SU-DHL-6 (cell line): ENCODE measurements around the gene NRP2.

ENCODE experiments used
- H2AFZ ChIP-seq: fragments of 200-600 bp; sonication (generic); 2 replicates; pipeline ENCODE4 v1.6.1; 2014; ENCODE audit warnings: low read depth, mild to moderate bottlenecking, moderate library complexity, mixed read lengths, antibody characterized with exemption, low read length; ENCODE audit not compliant: severe bottlenecking
- H3F3A ChIP-seq: fragments of 200-600 bp; shearing (Covaris generic); 2 replicates; pipeline ENCODE4 v1.6.0; 2016; ENCODE audit warnings: antibody characterized with exemption, mild to moderate bottlenecking; ENCODE audit not compliant: insufficient read depth
- H3K27ac ChIP-seq: fragments of 200-600 bp; sonication (generic); 2 replicates; pipeline ENCODE4 v1.5.1; 2016; ENCODE audit warnings: low read depth, mild to moderate bottlenecking, low read length, moderate library complexity, mixed read lengths
- H3K27me3 ChIP-seq: fragments of 200-600 bp; sonication (generic), shearing (Covaris generic); 2 replicates; pipeline ENCODE4 v1.6.0; 2014; ENCODE audit warnings: mild to moderate bottlenecking, low read length
- H3K36me3 ChIP-seq: fragments of 200-600 bp; sonication (generic); 2 replicates; pipeline ENCODE4 v1.6.1; 2014; ENCODE audit warnings: mild to moderate bottlenecking, low read length, mixed read lengths
- H3K4me2 ChIP-seq: fragments of 300-600, 200-600 bp; shearing (Covaris generic), sonication (generic); 2 replicates; pipeline ENCODE4 v1.6.0; 2014; ENCODE audit warnings: low read length, low read depth, mild to moderate bottlenecking; ENCODE audit not compliant: poor library complexity, severe bottlenecking
- H3K4me3 ChIP-seq: fragments of 200-600 bp; sonication (generic); 2 replicates; pipeline ENCODE4 v1.5.1; 2014; ENCODE audit warnings: antibody characterized with exemption, low read length, mild to moderate bottlenecking, mixed read lengths; ENCODE audit not compliant: insufficient read depth, poor library complexity, severe bottlenecking
- H3K79me2 ChIP-seq: fragments of 200-600 bp; sonication (generic); 2 replicates; pipeline ENCODE4 v1.6.1; 2014; ENCODE audit warnings: mild to moderate bottlenecking, low read length, moderate library complexity; ENCODE audit not compliant: insufficient read depth
- H3K9ac ChIP-seq: fragments of 200-600 bp; sonication (generic); 2 replicates; pipeline ENCODE4 v1.7.0; 2014; ENCODE audit warnings: mild to moderate bottlenecking, low read length
- H3K9me2 ChIP-seq: fragments of 200-600 bp; sonication (generic); replicated peaks from 2 replicates; pipeline ENCODE4 v1.6.1; 2014; ENCODE audit warnings: low read length; ENCODE audit not compliant: insufficient read depth
- H3K9me3 ChIP-seq: fragments of 200-600 bp; sonication (generic); 2 replicates; pipeline ENCODE4 v1.6.1; 2014; ENCODE audit warnings: low read length, mixed read lengths; ENCODE audit not compliant: insufficient read depth
- H4K20me1 ChIP-seq: fragments of 200-600 bp; sonication (generic); 2 replicates; pipeline ENCODE4 v1.6.1; 2014; ENCODE audit warnings: low read depth, mild to moderate bottlenecking, antibody characterized with exemption, low read length, moderate library complexity, mixed read lengths
- EZH2phosphoT487 ChIP-seq: fragments of 200-600 bp; sonication (generic), shearing (Covaris generic); conservative IDR thresholded peaks from 2 replicates; pipeline ENCODE4 v1.6.1; 2018; ENCODE audit warnings: mild to moderate bottlenecking, antibody characterized with exemption, low read length, moderate library complexity, mixed read lengths
- TF ChIP-seq, protein P1 (sequence below): fragments of 200-600 bp; sonication (generic); IDR thresholded peaks from one replicate; pipeline ENCODE4 v1.5.1; 2017; ENCODE audit warnings: antibody characterized with exemption, mild to moderate bottlenecking, low read length, moderate library complexity; ENCODE audit not compliant: insufficient read depth, poor library complexity, severe bottlenecking

NRP2 gene

DNA sequence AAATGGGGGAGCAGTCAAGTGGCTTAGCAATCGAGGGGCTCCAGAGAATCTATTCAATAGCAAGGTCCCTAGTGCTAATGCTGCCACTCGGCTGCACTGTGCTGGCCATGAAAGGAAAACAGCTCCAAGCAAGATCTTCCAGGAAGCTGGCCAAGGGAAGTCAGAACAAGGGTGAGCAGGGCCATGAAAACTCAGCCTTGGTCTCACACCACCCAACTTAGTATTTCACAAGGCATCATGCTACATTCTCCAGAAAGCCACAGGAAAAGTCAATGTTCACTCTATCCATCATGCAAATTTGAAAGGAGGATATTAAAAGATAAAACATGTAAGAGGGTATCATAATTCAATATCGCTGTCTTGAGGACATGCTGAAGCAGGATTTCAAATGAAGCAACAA, 35.7 kb downstream of the NRP2 start:
- H3K4me2 ChIP-seq = no peak overlapping the region
- H3K27me3 ChIP-seq = no peaks in the 10 kb centered on the region
- H3K27ac ChIP-seq = no peak overlapping the region
- H3K9me2 ChIP-seq = no peaks in the 10 kb centered on the region
- no peak overlapping the region for H2AFZ ChIP-seq
- H3F3A ChIP-seq = no peaks in the 10 kb centered on the region
- H3K9ac ChIP-seq = no peak overlapping the region
- no peaks in the 10 kb centered on the region for H3K36me3 ChIP-seq
- H3K4me3 ChIP-seq = no peak overlapping the region
- H3K79me2 ChIP-seq = no peaks in the 10 kb centered on the region
- no peaks in the 10 kb centered on the region for H4K20me1 ChIP-seq
- no peak for TF ChIP-seq EZH2phosphoT487
- TF ChIP-seq, protein P1, sequence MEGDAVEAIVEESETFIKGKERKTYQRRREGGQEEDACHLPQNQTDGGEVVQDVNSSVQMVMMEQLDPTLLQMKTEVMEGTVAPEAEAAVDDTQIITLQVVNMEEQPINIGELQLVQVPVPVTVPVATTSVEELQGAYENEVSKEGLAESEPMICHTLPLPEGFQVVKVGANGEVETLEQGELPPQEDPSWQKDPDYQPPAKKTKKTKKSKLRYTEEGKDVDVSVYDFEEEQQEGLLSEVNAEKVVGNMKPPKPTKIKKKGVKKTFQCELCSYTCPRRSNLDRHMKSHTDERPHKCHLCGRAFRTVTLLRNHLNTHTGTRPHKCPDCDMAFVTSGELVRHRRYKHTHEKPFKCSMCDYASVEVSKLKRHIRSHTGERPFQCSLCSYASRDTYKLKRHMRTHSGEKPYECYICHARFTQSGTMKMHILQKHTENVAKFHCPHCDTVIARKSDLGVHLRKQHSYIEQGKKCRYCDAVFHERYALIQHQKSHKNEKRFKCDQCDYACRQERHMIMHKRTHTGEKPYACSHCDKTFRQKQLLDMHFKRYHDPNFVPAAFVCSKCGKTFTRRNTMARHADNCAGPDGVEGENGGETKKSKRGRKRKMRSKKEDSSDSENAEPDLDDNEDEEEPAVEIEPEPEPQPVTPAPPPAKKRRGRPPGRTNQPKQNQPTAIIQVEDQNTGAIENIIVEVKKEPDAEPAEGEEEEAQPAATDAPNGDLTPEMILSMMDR = no peak
- no peaks in the 10 kb centered on the region for H3K9me3 ChIP-seq

DNA sequence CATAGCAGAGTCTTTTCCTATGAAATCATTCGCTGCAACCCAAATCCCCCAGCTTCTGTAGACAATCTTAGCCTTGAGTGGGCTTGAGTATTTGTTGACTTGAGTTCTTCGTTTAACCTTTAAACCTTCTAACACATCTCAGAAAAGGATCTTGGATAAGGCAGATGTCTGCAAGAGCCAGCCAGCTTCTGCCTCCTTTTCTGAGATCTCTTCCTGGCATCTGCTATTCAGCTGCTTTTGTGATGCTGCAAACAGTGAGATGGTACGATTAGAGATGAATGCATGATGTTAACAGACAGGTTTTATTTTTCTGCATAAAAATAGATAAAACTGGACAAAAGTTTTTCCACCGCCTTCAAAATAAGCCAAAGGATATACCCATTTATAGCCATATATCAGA, 37.5 kb downstream of the NRP2 start:
- Histone ChIP-seq H3K79me2 (no peaks in the 10 kb centered on the region), H3K27ac (no peak overlapping the region), H3K27me3 (no peaks in the 10 kb centered on the region), H3K36me3 (no peaks in the 10 kb centered on the region), H3F3A (no peaks in the 10 kb centered on the region), H4K20me1 (no peaks in the 10 kb centered on the region), H3K9me3 (no peaks in the 10 kb centered on the region), H3K9me2 (no peaks in the 10 kb centered on the region), H3K9ac (no peak overlapping the region), H3K4me3 (no peak overlapping the region), H2AFZ (no peak overlapping the region), H3K4me2 (no peak overlapping the region)
- TF ChIP-seq, protein P1 = no peak
- no peak for TF ChIP-seq EZH2phosphoT487

DNA sequence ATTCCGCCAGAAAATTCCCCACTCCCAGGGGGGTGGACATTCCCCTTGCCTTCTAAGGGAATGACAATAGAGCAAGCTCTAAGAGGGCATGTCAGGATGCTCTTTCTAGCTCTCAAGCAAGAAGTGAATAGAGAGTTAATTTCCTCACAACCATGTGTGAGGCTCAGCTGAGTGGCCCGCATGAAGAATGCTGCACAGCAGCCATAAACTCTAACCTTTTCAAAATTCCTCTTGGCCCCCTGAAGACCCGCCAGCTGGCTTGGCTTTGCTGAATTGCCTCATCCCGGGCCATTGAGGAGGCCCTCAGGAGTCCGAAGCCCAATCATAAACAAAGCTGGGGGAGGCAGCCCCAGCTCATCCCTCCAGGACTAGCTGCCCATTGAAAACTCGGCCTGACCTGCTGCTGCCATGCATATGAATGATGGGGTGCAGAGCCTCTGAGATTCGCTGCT, 38.2 kb downstream of the NRP2 start:
- Histone ChIP-seq H3K27me3 (no peaks in the 10 kb centered on the region), H3K4me2 (no peak overlapping the region), H3K79me2 (no peaks in the 10 kb centered on the region), H3K9me2 (no peaks in the 10 kb centered on the region), H3K9me3 (no peaks in the 10 kb centered on the region), H3K36me3 (no peaks in the 10 kb centered on the region), H3K9ac (no peak overlapping the region), H3K4me3 (no peak overlapping the region), H2AFZ (no peak overlapping the region), H4K20me1 (no peaks in the 10 kb centered on the region), H3F3A (no peaks in the 10 kb centered on the region), H3K27ac (no peak overlapping the region)
- TF ChIP-seq, protein P1 = no peak
- TF ChIP-seq EZH2phosphoT487 = no peak
